PFSK-1 (cell line): ENCODE measurements around the gene XPO6.

Experiments used
- FOXP2 ChIP-seq: optimal IDR thresholded peaks from 2 replicates; pipeline ENCODE3; 2011; ENCODE audit warnings: borderline replicate concordance, control low read depth, inconsistent platforms; ENCODE audit not compliant: insufficient read depth; ENCODE audit errors: extremely low read length, extremely low read depth
- POLR2AphosphoS5 ChIP-seq: IDR thresholded peaks from 2 replicates; pipeline ENCODE4 v1.6.1; 2012; ENCODE audit warnings: low read depth, mild to moderate bottlenecking, control low read depth, low read length, moderate library complexity
- REST ChIP-seq, 2 experiments: IDR thresholded peaks; 2 replicates each; pipeline versions ENCODE4 v1.6.1 to v1.8.0; 2011 to 2012; ENCODE audit warnings: low read depth in 2 of 2, low read length in 2 of 2, control low read depth in 1 of 2, inconsistent platforms in 1 of 2, mild to moderate bottlenecking in 1 of 2, moderate library complexity in 1 of 2; ENCODE audit not compliant: insufficient read depth in 1 of 2
- SIN3A ChIP-seq: IDR thresholded peaks from 2 replicates; pipeline ENCODE4 v1.6.1; 2012; ENCODE audit warnings: mild to moderate bottlenecking, low read length, moderate library complexity, borderline replicate concordance; ENCODE audit not compliant: insufficient read depth
- TAF1 ChIP-seq: IDR thresholded peaks from 2 replicates; pipeline ENCODE4 v1.6.1; 2012; ENCODE audit warnings: low read length, control low read depth, borderline replicate concordance; ENCODE audit not compliant: insufficient read depth

XPO6 gene

GRCh38 chr16:28181515-28181914 is 30.2 kb downstream of the XPO6 start:
- TF ChIP-seq FOXP2 (no peak), TAF1 (no peak), SIN3A (no peak), POLR2AphosphoS5 (no peak), REST (IDR thresholded peaks at IDR 0.05; ENCODE audit: insufficient read depth in 1 of 2, low read depth in 2 of 2, low read length in 2 of 2) (no peak)

DNA sequence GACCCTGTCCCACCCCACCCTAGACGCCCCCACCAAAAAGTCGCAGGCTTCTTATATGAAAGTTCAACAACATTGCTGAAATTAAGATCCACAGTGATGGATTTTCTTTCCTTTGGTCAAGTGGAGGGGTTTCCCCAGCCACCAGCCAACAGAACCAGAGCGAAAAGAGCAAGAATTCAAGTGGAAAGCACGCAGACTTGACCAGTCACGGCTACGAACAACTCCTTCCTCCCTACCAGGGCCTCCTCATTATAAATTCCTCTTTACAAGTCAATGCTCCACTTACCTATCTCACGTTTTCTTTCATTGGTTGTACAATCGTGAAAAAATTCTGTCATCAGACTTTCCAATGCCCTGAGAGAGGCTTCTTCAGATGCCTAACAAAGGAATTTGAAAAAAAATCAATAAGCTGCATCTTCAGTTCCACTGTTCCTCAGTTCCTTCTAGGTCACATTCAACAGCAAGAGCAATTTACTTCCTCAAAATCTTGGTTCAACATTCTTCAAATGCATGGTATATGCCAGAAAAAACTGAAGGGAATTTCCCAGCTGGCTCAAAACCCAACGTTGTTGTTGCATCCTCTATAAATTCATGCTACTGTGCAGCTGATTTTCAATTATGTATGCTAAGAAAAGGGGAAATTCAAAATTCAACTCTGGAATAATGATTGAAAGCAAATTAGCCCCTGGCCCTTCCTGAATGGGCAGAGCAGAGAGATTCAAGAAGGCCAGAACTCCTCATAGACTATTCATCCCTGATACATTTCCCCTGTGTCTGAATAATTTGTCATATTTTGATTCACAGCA is 30.9 kb downstream of the XPO6 start:
- TF ChIP-seq FOXP2 (no peak), POLR2AphosphoS5 (no peak), TAF1 (no peak), SIN3A (no peak), REST (IDR thresholded peaks at IDR 0.05; ENCODE audit: insufficient read depth in 1 of 2, low read depth in 2 of 2, low read length in 2 of 2) (no peak)

- TF ChIP-seq REST (IDR thresholded peaks at IDR 0.05; ENCODE audit: insufficient read depth in 1 of 2, low read depth in 2 of 2, low read length in 2 of 2) = no peak
- TF ChIP-seq FOXP2 = no peak
- no peak for TF ChIP-seq POLR2AphosphoS5
- no peak for TF ChIP-seq TAF1
- TF ChIP-seq SIN3A = no peak
Measured at GRCh38 chr16:28179354-28179753, 32.4 kb downstream of the XPO6 start.

DNA sequence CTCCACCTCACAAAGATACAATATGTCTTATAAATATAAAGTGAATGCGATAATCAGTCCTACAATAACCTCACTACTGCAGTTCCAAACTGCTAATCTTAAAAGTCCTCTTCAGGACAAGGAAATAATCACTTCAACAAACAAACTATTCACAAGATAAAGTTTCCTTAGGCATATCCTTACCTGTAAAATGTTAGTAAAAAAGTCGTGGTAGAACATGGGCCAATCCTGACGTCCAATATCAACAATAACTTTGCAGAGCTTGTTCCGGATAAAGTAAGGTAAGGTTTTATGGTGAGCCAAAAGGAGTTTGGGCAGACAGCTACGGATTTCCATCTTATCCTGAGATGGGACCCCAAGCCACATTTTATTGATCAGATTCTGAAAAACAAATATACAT is 36.0 kb downstream of the XPO6 start:
- TF ChIP-seq SIN3A (no peak), POLR2AphosphoS5 (no peak), REST (IDR thresholded peaks at IDR 0.05; ENCODE audit: insufficient read depth in 1 of 2, low read depth in 2 of 2, low read length in 2 of 2) (no peak), FOXP2 (no peak), TAF1 (no peak)
